GM18508 (cell line): ENCODE measurements around the gene LYSMD2.

Experiments used
- ATAC-seq: cut with Tn5 transposase; IDR thresholded peaks from one replicate; pipeline ENCODE4 v1.9.1; 2021; ENCODE audit warnings: moderate number of reproducible peaks; ENCODE audit not compliant: insufficient read depth, unreplicated experiment

LYSMD2 gene

GRCh38 chr15:51677021-51677420 is 60.4 kb downstream of the LYSMD2 start:
- no peak for ATAC-seq

- no peak for ATAC-seq
Measured at GRCh38 chr15:51675234-51675633, 62.2 kb downstream of the LYSMD2 start.
